Astrocyte (in vitro differentiated cells and primary cell): ENCODE data around the gene CYTH3. TPM values are rescaled to one million over a fixed set of nuclear protein-coding genes. Genes with fewer than 3 reads are reported as not detected.
A peak's percentile ranks its signal among the peaks of the same experiment; 100 is the strongest.

Experiments
- DNase-seq: peaks from one replicate; pipeline ENCODE4 v3.0.0-alpha.2; 2010; ENCODE audit warnings: low read depth
- FAIRE-seq: peaks from 2 replicates; lab custom pipeline; 2011; peaks lifted over from hg19 to GRCh38; lab: Jason Lieb, UNC
- H2AFZ ChIP-seq: 2 replicates; pipeline ENCODE4 v1.6.0; 2012; ENCODE audit warnings: low read depth, low read length, inconsistent platforms
- H3K27ac ChIP-seq: 2 replicates; pipeline ENCODE4 v1.5.1; 2011; ENCODE audit warnings: low read depth, low read length, inconsistent platforms
- H3K27me3 ChIP-seq: 2 replicates; pipeline ENCODE4 v1.6.0; 2011; ENCODE audit warnings: low read length, inconsistent platforms; ENCODE audit not compliant: insufficient read depth
- H3K36me3 ChIP-seq: 2 replicates; pipeline ENCODE4 v1.5.1; 2011; ENCODE audit warnings: low read length, inconsistent platforms; ENCODE audit not compliant: insufficient read depth
- H3K4me1 ChIP-seq: 2 replicates; pipeline ENCODE4 v1.5.1; 2011; ENCODE audit warnings: low read length, inconsistent platforms; ENCODE audit not compliant: insufficient read depth
- H3K4me2 ChIP-seq: 2 replicates; pipeline ENCODE4 v1.6.0; 2012; ENCODE audit warnings: low read length, inconsistent platforms
- H3K4me3 ChIP-seq: 2 replicates; pipeline ENCODE4 v1.5.1; 2011; ENCODE audit warnings: low read depth, mild to moderate bottlenecking, low read length, inconsistent platforms; ENCODE audit not compliant: insufficient read depth
- H3K79me2 ChIP-seq: 2 replicates; pipeline ENCODE4 v1.6.0; 2012; ENCODE audit warnings: mild to moderate bottlenecking, low read length, inconsistent platforms; ENCODE audit not compliant: insufficient read depth
- H3K9ac ChIP-seq: 2 replicates; pipeline ENCODE4 v1.6.0; 2012; ENCODE audit warnings: mild to moderate bottlenecking, low read length, inconsistent platforms
- H3K9me3 ChIP-seq: 2 replicates; pipeline ENCODE4 v1.5.1; 2012; ENCODE audit warnings: low read depth, mild to moderate bottlenecking, low read length, inconsistent platforms; ENCODE audit not compliant: insufficient read depth
- H4K20me1 ChIP-seq: 2 replicates; pipeline ENCODE4 v1.6.0; 2012; ENCODE audit warnings: low read length, inconsistent platforms; ENCODE audit not compliant: insufficient read depth
- H3K27ac Mint-ChIP-seq: one replicate; pipeline ENCODE4 v1.8.0; 2021; ENCODE audit warnings: mild to moderate bottlenecking, mixed read lengths; ENCODE audit not compliant: unreplicated experiment
- H3K27me3 Mint-ChIP-seq: one replicate; pipeline ENCODE4 v1.8.0; 2021; ENCODE audit warnings: low read depth, mixed read lengths; ENCODE audit not compliant: unreplicated experiment
- H3K36me3 Mint-ChIP-seq: one replicate; pipeline ENCODE4 v1.8.0; 2021; ENCODE audit warnings: low read depth, mixed read lengths; ENCODE audit not compliant: unreplicated experiment
- H3K4me1 Mint-ChIP-seq: one replicate; pipeline ENCODE4 v1.8.0; 2021; ENCODE audit warnings: low read depth, mixed read lengths; ENCODE audit not compliant: unreplicated experiment
- H3K4me3 Mint-ChIP-seq: one replicate; pipeline ENCODE4 v1.8.0; 2021; ENCODE audit warnings: mild to moderate bottlenecking, moderate library complexity, mixed read lengths; ENCODE audit not compliant: unreplicated experiment
- H3K9me3 Mint-ChIP-seq: one replicate; pipeline ENCODE4 v1.8.0; 2021; ENCODE audit warnings: mild to moderate bottlenecking, mixed read lengths; ENCODE audit not compliant: unreplicated experiment
- EZH2 ChIP-seq: IDR thresholded peaks from 2 replicates; pipeline ENCODE4 v1.6.1; 2012; ENCODE audit warnings: mild to moderate bottlenecking, low read length, inconsistent platforms; ENCODE audit not compliant: insufficient read depth
- total RNA-seq: library from RNA; stranded (reverse); gene quantifications from 2 replicates; pipeline ENCODE4 v1.2.1, GENCODE V29; 2021
- TF ChIP-seq, protein P1 (sequence below): IDR thresholded peaks from 2 replicates; pipeline ENCODE4 v1.5.1; 2011; ENCODE audit warnings: low read depth, mild to moderate bottlenecking, inconsistent platforms, low read length, moderate library complexity; ENCODE audit not compliant: insufficient read depth

CYTH3 gene
- total RNA-seq, 1 donor from 2014 or later, result 29.3 TPM

DNA sequence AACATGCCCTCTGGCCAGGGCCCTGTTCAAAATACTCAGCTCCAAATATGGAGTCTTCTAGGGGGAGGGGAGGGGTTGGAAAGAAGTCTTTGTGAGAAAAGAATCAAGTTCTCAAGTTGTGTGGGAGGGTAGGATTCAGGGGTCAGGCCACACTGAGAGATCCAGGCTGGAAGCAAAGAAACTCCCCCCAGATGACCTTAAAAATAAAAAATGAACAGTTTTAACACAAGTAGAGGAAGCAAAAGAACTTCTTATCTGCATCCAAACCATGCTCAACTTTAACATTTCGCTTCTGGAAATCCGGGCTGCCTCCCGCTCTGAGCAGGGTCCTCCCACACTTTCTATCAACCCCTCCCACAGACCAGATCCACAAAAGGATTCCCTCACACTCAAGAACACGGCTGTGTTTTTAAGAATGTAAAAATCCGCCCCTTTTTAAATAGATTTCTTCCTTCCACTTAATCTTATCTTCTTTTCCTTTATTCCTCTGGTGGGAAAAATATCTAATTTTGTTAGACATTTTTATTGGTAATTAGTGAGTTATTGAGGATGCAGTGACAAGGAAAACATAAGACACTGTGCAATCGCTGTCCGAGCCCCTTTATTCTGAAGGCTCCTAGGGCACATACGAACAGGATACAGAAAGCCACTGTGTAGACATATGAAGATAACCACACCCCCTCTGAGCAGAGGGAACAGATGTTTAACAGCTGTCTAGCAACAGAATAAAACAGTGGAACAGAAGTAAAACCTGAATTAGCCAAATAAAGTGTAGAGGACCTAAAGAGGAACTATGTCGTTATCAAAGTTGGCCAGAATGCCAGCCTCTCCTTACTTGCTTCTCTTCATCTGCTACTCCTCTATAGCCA, 43.8 kb downstream of the CYTH3 start:
- no peaks in the 10 kb centered on the region for H3K9me3 ChIP-seq
- Mint-ChIP-seq H3K4me3 (peak overlapping the region; percentile 40), H3K9me3 (no peaks in the 10 kb centered on the region), H3K36me3 (peaks cover 9% of the 10 kb centered on the region), H3K27ac (peak overlapping the region; percentile 78), H3K27me3 (no peaks in the 10 kb centered on the region), H3K4me1 (peaks cover 38% of the 10 kb centered on the region)
- H3K27me3 ChIP-seq, result no peaks in the 10 kb centered on the region
- DNase-seq, result no peak
- peak overlapping the region; percentile 38 for H3K9ac ChIP-seq
- no peak for TF ChIP-seq EZH2
- TF ChIP-seq, protein P1, sequence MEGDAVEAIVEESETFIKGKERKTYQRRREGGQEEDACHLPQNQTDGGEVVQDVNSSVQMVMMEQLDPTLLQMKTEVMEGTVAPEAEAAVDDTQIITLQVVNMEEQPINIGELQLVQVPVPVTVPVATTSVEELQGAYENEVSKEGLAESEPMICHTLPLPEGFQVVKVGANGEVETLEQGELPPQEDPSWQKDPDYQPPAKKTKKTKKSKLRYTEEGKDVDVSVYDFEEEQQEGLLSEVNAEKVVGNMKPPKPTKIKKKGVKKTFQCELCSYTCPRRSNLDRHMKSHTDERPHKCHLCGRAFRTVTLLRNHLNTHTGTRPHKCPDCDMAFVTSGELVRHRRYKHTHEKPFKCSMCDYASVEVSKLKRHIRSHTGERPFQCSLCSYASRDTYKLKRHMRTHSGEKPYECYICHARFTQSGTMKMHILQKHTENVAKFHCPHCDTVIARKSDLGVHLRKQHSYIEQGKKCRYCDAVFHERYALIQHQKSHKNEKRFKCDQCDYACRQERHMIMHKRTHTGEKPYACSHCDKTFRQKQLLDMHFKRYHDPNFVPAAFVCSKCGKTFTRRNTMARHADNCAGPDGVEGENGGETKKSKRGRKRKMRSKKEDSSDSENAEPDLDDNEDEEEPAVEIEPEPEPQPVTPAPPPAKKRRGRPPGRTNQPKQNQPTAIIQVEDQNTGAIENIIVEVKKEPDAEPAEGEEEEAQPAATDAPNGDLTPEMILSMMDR, result no peak
- FAIRE-seq, result no peak
- H4K20me1 ChIP-seq, result peaks cover 57% of the 10 kb centered on the region
- no peak overlapping the region for H3K27ac ChIP-seq
- peaks cover 76% of the 10 kb centered on the region for H3K79me2 ChIP-seq
- H3K36me3 ChIP-seq, result no peaks in the 10 kb centered on the region
- peaks cover 25% of the 10 kb centered on the region for H3K4me1 ChIP-seq
- H3K4me3 ChIP-seq, result no peak overlapping the region
- H2AFZ ChIP-seq, result no peak overlapping the region
- H3K4me2 ChIP-seq, result peak overlapping the region; percentile 61

GRCh38 chr7:6227294-6227846, 45.1 kb downstream of the CYTH3 start:
- H3K4me1 ChIP-seq, result peaks cover 25% of the 10 kb centered on the region
- H4K20me1 ChIP-seq, result peaks cover 49% of the 10 kb centered on the region
- Mint-ChIP-seq H3K9me3 (no peaks in the 10 kb centered on the region), H3K27ac (peak overlapping the region; percentile 22), H3K4me1 (peaks cover 32% of the 10 kb centered on the region), H3K4me3 (no peak overlapping the region), H3K27me3 (no peaks in the 10 kb centered on the region), H3K36me3 (no peaks in the 10 kb centered on the region)
- peaks cover 67% of the 10 kb centered on the region for H3K79me2 ChIP-seq
- no peaks in the 10 kb centered on the region for H3K36me3 ChIP-seq
- no peak overlapping the region for H3K27ac ChIP-seq
- H3K27me3 ChIP-seq, result no peaks in the 10 kb centered on the region
- FAIRE-seq (no peak), DNase-seq (no peak)
- no peak for TF ChIP-seq EZH2
- TF ChIP-seq, protein P1, result no peak
- H3K4me3 ChIP-seq, result no peak overlapping the region
- no peak overlapping the region for H2AFZ ChIP-seq
- no peaks in the 10 kb centered on the region for H3K9me3 ChIP-seq
- peak overlapping the region; percentile 9 for H3K9ac ChIP-seq
- H3K4me2 ChIP-seq, result no peak overlapping the region
